ENCODE measurements around the gene CTXND1. TPM values are rescaled to one million over a fixed set of nuclear protein-coding genes. Genes with fewer than 3 reads are reported as not detected.

Gene CTXND1
- total and polyA plus RNA-seq, 8 donors: 0.29 to 4.3 (median 1.4) TPM

GRCh38 chr15:80161468-80162016 lies 90.5 kb downstream of the CTXND1 start:
- no peak overlapping the region for H3K4me3 ChIP-seq
- TF ChIP-seq POLR2A (IDR thresholded peaks at IDR 0.05): no peak
- TF ChIP-seq CTCF (IDR thresholded peaks at IDR 0.05): no peak
- TF ChIP-seq EP300 (IDR thresholded peaks at IDR 0.05): no peak
- no peak for TF ChIP-seq POLR2AphosphoS5 (IDR thresholded peaks at IDR 0.05)
- intact Hi-C loops (cut with DNase I; ENCODE audit: low total_unique reads): no loop called here
- DNase-seq: no peak
- no peaks in the 10 kb centered on the region for H3K9me3 ChIP-seq
- peaks cover 0 to 43% (median 38%) of the 10 kb centered on the region in 4 donors for H3K36me3 ChIP-seq
- peaks cover 24 to 32% (median 30%) of the 10 kb centered on the region in 4 donors for H3K4me1 ChIP-seq
- WGBS, 5 donors: 75 to 90% (median 81%) methylated on average over 6 of the region's 6 CpGs
- no peaks in the 10 kb centered on the region for H3K27me3 ChIP-seq
- H3K27ac ChIP-seq: peak overlapping the region in 4 of 5 donors; percentile 1 to 72 (median 22)

GRCh38 chr15:80160570-80161156 lies 91.3 kb downstream of the CTXND1 start:
- intact Hi-C loops (cut with DNase I; ENCODE audit: low total_unique reads): no loop called here
- Histone ChIP-seq H3K4me3 (no peak overlapping the region), H3K27ac (peak overlapping the region in 4 of 5 donors; percentile 18 to 72 (median 59)), H3K4me1 (peaks cover 24 to 35% (median 34%) of the 10 kb centered on the region in 4 donors), H3K9me3 (no peaks in the 10 kb centered on the region), H3K27me3 (no peaks in the 10 kb centered on the region), H3K36me3 (peaks cover 0 to 43% (median 38%) of the 10 kb centered on the region in 4 donors)
- WGBS, 5 donors: 61 to 79% (median 74%) methylated on average over 7 of the region's 7 CpGs
- TF ChIP-seq POLR2AphosphoS5 (IDR thresholded peaks at IDR 0.05) (peak in 1 of 3 donors; percentile 35), EP300 (IDR thresholded peaks at IDR 0.05) (no peak)
- peak in 1 of 2 donors; percentile 67 for DNase-seq

GRCh38 chr15:80159811-80160569 lies 92.0 kb downstream of the CTXND1 start:
- H3K9me3 ChIP-seq: no peaks in the 10 kb centered on the region
- H3K4me1 ChIP-seq: peaks cover 24 to 41% (median 40%) of the 10 kb centered on the region in 4 donors
- H3K36me3 ChIP-seq: peaks cover 0 to 43% (median 38%) of the 10 kb centered on the region in 4 donors
- no peak for DNase-seq
- 87 to 94% (median 91%) methylated on average over 12 of the region's 12 CpGs for WGBS, 5 donors
- peak overlapping the region in 4 of 5 donors; percentile 18 to 72 (median 59) for H3K27ac ChIP-seq
- TF ChIP-seq CTCF (IDR thresholded peaks at IDR 0.05) (no peak), EP300 (IDR thresholded peaks at IDR 0.05) (no peak), POLR2A (IDR thresholded peaks at IDR 0.05) (no peak), POLR2AphosphoS5 (IDR thresholded peaks at IDR 0.05) (no peak)
- H3K4me3 ChIP-seq: no peak overlapping the region
- intact Hi-C loops (cut with DNase I; ENCODE audit: low total_unique reads): loop anchor here (10.0 kb wide), 1 partner anchor 95 kb away; no protein-coding TSS in a partner anchor
- H3K27me3 ChIP-seq: no peaks in the 10 kb centered on the region

GRCh38 chr15:80159301-80159700 lies 92.7 kb downstream of the CTXND1 start:
- Histone ChIP-seq H3K27me3 (no peaks in the 10 kb centered on the region), H3K36me3 (peaks cover 0 to 39% (median 36%) of the 10 kb centered on the region in 4 donors), H3K4me3 (no peak overlapping the region), H3K4me1 (peaks cover 30 to 48% (median 47%) of the 10 kb centered on the region in 4 donors), H3K27ac (no peak overlapping the region), H3K9me3 (no peaks in the 10 kb centered on the region)
- intact Hi-C loops (cut with DNase I; ENCODE audit: low total_unique reads): loop anchor here (10.0 kb wide), 1 partner anchor 94 kb away; no protein-coding TSS in a partner anchor
- TF ChIP-seq POLR2AphosphoS5 (IDR thresholded peaks at IDR 0.05) (no peak), CTCF (IDR thresholded peaks at IDR 0.05) (no peak), POLR2A (IDR thresholded peaks at IDR 0.05) (no peak), EP300 (IDR thresholded peaks at IDR 0.05) (no peak)
- WGBS, 5 donors: 93 to 99% (median 95%) methylated on average over 5 of the region's 5 CpGs
- DNase-seq: no peak
